A673 (cell line): ENCODE measurements around the gene CPM. TPM values are rescaled to one million over a fixed set of nuclear protein-coding genes. Genes with fewer than 3 reads are reported as not detected.

Experiments used
- BruUV-seq: library from RNA; stranded (reverse); fragments of 400-500 nt; replicated peaks from 2 replicates; lab custom pipeline; 2021; lab: Mats Ljungman, UMichigan
- CTCF ChIA-PET: fragments of 300-600 bp; sonication (Branson Sonifier 250); formaldehyde crosslinking; loops from one replicate; lab custom pipeline; 2022; ENCODE audit warnings: antibody characterized with exemption; lab: Charles Lee
- POLR2A ChIA-PET: fragments of 300-600 bp; sonication (Branson Sonifier 250); formaldehyde crosslinking; loops from one replicate; lab custom pipeline; 2022; ENCODE audit warnings: antibody characterized with exemption; ENCODE audit not compliant: low non-redundant PET; lab: Charles Lee
- DNase-seq: peaks from one replicate; pipeline ENCODE4 v3.0.0-alpha.2; 2015; ENCODE audit warnings: low spot score
- H3K27ac ChIP-seq: fragments of 200-600 bp; sonication (generic); 2 replicates; pipeline ENCODE4 v1.5.1; 2016; ENCODE audit warnings: mixed run types, low read depth, mild to moderate bottlenecking, mixed read lengths, antibody characterized with exemption, low read length; ENCODE audit not compliant: poor library complexity, severe bottlenecking
- H3K27me3 ChIP-seq: fragments of 200-600 bp; sonication (generic); replicated peaks from 2 replicates; pipeline ENCODE4 v1.6.1; 2017; ENCODE audit warnings: mixed run types, low read depth, mild to moderate bottlenecking, mixed read lengths, antibody characterized with exemption, low read length; ENCODE audit not compliant: insufficient read depth, poor library complexity
- H3K36me3 ChIP-seq: fragments of 200-600 bp; sonication (generic); 2 replicates; pipeline ENCODE4 v1.6.1; 2016; ENCODE audit warnings: mixed run types, mild to moderate bottlenecking, mixed read lengths, antibody characterized with exemption, low read length; ENCODE audit not compliant: insufficient read depth, poor library complexity, severe bottlenecking
- H3K4me1 ChIP-seq: fragments of 200-600 bp; sonication (generic); 2 replicates; pipeline ENCODE4 v1.6.1; 2017; ENCODE audit warnings: mixed run types, mild to moderate bottlenecking, mixed read lengths, antibody characterized with exemption, low read length; ENCODE audit not compliant: insufficient read depth, poor library complexity, severe bottlenecking
- H3K4me3 ChIP-seq: fragments of 200-600 bp; sonication (generic); 2 replicates; pipeline ENCODE4 v1.5.1; 2016; ENCODE audit warnings: low read depth, mixed run types, mild to moderate bottlenecking, mixed read lengths, low read length; ENCODE audit not compliant: poor library complexity, severe bottlenecking
- H3K9me3 ChIP-seq: fragments of 200-600 bp; sonication (generic); 2 replicates; pipeline ENCODE4 v1.6.1; 2016; ENCODE audit warnings: mixed run types, low read depth, mild to moderate bottlenecking, mixed read lengths, antibody characterized with exemption, low read length; ENCODE audit not compliant: poor library complexity, severe bottlenecking
- EZH2 ChIP-seq: fragments of 200-600 bp; sonication (generic); IDR thresholded peaks from 2 replicates; pipeline ENCODE4 v1.6.1; 2017; ENCODE audit warnings: borderline replicate concordance, low read depth, mild to moderate bottlenecking, mixed read lengths, antibody characterized with exemption, low read length; ENCODE audit not compliant: poor library complexity, severe bottlenecking
- intact Hi-C: fragments of 100-400 bp; cut with micrococcal nuclease; formaldehyde crosslinking; loops from one replicate; pipeline ENCODE4 v1.10.0; 2022; ENCODE audit not compliant: unreplicated experiment
- total RNA-seq: library from RNA; stranded (reverse); gene quantifications from 2 replicates; pipeline ENCODE4 v1.2.3, GENCODE V29; 2021
- TF ChIP-seq, protein P1 (sequence below): fragments of 300-800, 200-600 bp; sonication (generic); conservative IDR thresholded peaks from 2 replicates; pipeline ENCODE4 v1.5.1; 2017; ENCODE audit warnings: low read depth, mild to moderate bottlenecking, antibody characterized with exemption, low read length, moderate library complexity, mixed read lengths

Gene CPM
- total RNA-seq, 1 experiment from 2014 or later, result 0.84 TPM

DNA sequence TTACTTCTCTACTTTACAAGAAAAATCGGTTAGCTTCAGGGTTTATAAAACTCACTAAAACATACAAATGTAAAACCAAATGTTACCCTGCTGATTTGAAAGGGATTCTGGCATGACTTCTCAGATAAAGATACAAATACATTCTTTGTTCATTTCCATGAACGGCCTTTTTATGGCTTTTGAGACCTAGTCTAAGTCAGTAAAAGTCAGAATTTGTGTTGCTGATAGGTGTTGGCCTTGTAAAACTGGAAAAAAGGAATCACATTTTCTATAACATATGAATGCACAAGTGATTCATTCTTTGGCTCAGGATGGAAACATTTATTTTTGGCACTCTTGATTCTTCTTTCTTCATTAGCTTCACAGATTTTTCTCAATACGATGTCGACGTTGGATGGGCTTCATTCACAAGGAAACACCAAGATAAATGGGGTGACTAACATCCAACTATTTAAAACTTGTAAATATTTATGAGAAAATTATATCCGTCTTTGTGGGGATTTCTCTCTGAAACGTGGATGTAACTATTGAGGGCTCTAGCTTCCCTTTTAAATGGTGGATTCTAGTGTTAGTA, 27.0 kb upstream of the CPM start:
- no peaks in the 10 kb centered on the region for H3K9me3 ChIP-seq
- no peak overlapping the region for H3K4me3 ChIP-seq
- ChIA-PET POLR2A (no interaction called here), CTCF (no interaction called here)
- no peak for DNase-seq
- H3K4me1 ChIP-seq, result no peaks in the 10 kb centered on the region
- no peak overlapping the region for H3K27ac ChIP-seq
- no peak for TF ChIP-seq EZH2
- TF ChIP-seq, protein P1, sequence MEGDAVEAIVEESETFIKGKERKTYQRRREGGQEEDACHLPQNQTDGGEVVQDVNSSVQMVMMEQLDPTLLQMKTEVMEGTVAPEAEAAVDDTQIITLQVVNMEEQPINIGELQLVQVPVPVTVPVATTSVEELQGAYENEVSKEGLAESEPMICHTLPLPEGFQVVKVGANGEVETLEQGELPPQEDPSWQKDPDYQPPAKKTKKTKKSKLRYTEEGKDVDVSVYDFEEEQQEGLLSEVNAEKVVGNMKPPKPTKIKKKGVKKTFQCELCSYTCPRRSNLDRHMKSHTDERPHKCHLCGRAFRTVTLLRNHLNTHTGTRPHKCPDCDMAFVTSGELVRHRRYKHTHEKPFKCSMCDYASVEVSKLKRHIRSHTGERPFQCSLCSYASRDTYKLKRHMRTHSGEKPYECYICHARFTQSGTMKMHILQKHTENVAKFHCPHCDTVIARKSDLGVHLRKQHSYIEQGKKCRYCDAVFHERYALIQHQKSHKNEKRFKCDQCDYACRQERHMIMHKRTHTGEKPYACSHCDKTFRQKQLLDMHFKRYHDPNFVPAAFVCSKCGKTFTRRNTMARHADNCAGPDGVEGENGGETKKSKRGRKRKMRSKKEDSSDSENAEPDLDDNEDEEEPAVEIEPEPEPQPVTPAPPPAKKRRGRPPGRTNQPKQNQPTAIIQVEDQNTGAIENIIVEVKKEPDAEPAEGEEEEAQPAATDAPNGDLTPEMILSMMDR, result no peak
- no TSS peak for BruUV-seq
- intact Hi-C loops, result no loop called here
- no peaks in the 10 kb centered on the region for H3K36me3 ChIP-seq
- H3K27me3 ChIP-seq, result no peaks in the 10 kb centered on the region

DNA sequence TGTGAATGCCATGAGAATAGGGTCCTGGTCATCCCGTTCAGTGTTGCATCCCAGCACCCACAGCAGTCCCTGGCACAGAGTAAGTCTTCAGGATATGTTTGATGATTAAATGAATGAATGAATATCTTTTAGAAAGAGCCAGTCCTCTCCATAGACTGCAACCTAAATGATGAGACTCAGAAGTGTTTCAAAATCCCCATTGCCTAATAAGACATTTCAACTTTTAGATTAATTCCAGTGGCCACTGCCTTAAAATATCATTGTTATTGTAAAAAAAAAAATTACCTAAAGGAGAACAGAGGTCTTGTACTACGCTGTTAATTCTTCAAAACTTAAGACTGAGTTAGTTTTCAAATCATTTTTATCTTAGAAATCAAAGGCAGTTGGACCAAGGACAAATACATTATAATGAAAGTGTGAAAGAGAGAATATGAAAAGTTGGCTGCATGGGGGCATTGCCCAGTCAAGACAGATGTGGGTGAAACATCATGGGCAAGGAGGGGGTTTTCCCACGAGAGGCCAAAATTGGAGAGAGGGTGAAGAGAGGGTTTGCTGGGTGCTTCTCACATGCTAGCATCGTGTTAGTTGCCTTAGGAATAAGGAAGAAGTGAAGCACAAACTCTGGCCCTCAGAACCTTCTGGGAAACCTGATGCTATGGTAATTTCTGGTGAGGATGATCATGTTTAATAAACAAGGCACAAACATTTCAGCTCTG, 26.3 kb upstream of the CPM start:
- H3K27ac ChIP-seq, result no peak overlapping the region
- no peaks in the 10 kb centered on the region for H3K36me3 ChIP-seq
- no peaks in the 10 kb centered on the region for H3K27me3 ChIP-seq
- BruUV-seq, result no TSS peak
- no peaks in the 10 kb centered on the region for H3K4me1 ChIP-seq
- H3K4me3 ChIP-seq, result no peak overlapping the region
- ChIA-PET POLR2A (no interaction called here), CTCF (no interaction called here)
- no peaks in the 10 kb centered on the region for H3K9me3 ChIP-seq
- DNase-seq, result no peak
- intact Hi-C loops, result no loop called here
- TF ChIP-seq, protein P1, result no peak
- TF ChIP-seq EZH2, result no peak

DNA sequence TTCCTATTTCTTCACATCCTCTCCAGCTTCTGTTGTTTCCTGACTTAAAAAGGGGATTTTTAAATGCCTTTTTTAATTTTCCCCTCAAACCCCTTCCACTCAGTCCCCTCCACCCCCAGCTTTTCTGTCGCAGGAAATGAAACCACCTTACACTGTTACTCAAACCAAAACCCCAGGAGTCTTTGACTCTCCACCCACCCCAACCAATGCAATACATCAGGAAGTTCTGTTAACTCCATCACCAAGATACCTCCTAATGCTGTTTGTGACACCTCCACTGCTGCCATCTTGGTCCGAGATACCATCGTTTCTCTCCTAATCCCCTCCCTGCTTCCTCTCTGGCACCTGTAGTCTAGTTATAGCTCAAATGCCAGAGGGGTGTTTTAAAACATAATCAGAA, 25.4 kb upstream of the CPM start:
- no peaks in the 10 kb centered on the region for H3K4me1 ChIP-seq
- DNase-seq, result no peak
- no peaks in the 10 kb centered on the region for H3K27me3 ChIP-seq
- no peak for TF ChIP-seq EZH2
- TF ChIP-seq, protein P1, result no peak
- CTCF ChIA-PET, result interaction anchor here (0.6 kb wide), 1 partner anchor 61 kb away, joined by 3 read pairs; no protein-coding TSS in a partner anchor
- H3K27ac ChIP-seq, result no peak overlapping the region
- no TSS peak for BruUV-seq
- H3K36me3 ChIP-seq, result no peaks in the 10 kb centered on the region
- H3K9me3 ChIP-seq, result no peaks in the 10 kb centered on the region
- no peak overlapping the region for H3K4me3 ChIP-seq
- POLR2A ChIA-PET, result no interaction called here
- intact Hi-C loops, result no loop called here
